Stimulated activated CD4-positive, alpha-beta T cell treated with anti-CD3 and anti-CD28 coated beads, TNF-alpha, amount 100 ng/mL, for 4 hours (primary cell): ENCODE results near the gene CCDC33.

Experiments used
- DNase-seq, 3 experiments: peaks; one replicate each; pipeline ENCODE4 v3.0.0-alpha.2; 2020; ENCODE audit warnings: low read depth in 3 of 3

CCDC33 gene

DNA sequence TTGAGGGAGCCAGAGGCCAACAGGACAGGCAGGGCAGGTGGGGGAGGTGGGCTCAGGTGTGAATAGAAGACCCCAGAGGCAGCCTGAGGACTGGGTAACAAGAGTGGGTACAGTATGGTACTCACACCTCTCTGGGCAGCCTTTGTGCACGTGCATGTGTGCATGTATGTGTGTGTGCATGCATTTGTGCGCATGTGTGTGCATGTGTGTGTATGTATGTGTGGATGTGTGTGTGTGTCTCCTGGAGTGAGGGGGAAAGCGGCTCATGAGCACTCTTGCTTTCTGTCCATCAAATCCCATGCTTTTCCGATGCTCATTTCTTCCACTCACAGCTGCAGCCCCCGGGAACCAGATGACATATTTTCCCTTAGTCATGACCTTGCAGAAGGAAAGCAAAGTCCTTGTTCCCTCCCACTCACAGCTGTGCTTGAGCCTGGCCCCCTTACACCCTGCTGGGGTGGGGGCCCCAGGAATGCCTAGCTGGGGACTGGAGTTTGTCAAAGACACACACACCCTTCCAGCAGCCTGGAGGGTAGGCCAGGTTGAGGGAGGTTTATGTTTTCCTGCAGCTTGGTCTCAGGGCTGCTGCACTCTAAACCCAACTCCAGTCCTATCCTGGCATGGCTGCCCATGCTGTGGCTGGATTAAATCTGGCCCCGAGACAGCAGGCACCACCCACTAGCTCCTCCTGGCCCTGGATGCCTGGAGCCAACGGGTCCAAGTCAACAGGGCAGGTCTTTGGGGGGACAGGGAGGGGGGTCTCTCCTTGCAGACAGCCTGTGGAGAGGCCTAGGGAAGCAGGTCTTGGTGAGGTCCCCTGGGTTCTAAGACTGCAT, 22.5 kb downstream of the CCDC33 start:
- no peak for DNase-seq

DNA sequence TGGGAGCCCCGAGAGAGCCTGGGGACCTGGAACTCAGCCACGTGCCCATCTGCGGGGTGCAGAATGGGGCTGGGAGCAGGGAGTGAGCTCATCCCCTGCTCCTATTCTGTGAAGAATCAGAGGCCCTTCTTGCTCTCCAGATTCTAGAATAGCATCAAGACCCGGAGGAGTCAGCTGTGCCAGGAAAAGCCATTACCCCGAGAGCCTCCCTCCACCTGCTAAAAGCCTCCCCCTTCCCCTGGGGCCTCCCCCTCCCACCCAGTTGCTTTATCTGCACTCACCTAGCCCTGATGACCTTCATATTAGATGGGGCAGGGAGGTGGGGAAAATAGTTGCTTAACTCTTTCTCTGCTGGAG, 23.1 kb downstream of the CCDC33 start:
- no peak for DNase-seq

DNA sequence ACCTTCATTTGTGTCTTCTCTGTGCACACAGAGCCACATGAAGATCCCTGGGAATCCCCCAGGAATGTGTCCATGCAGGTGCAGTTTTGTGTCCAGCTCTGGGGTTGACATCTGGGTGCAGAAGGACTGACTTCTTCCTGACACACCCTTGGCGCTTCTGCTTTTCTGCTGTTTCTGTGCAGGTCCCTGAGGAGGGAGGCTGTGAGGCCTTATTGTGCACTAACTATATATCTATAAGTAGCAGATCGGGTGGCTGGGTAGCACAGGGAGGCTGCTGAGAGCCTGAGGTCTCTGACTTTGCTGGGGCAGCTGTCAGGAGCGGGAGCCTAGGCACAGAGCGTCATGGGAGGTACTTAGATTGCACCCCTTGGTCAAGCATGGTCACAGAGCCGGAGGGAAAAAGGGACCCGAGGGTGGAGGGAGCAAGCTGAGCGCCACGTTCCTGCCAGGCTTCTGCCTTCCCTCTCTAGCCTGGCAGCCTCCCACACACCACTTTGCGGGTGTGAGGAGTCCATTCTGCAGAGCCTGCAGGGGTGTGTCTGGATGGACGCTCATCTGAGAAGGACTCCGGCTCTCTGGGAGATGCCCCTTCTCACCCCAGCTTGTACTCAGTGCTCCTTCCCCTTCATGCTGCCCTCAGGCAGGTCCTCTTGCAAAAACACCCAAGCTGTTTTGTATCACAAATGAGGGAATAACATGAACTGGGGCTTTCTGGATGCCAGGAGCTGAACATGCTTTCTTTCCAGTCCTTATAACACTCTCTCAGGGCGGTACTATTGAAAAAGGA, 23.9 kb downstream of the CCDC33 start:
- DNase-seq: no peak

DNA sequence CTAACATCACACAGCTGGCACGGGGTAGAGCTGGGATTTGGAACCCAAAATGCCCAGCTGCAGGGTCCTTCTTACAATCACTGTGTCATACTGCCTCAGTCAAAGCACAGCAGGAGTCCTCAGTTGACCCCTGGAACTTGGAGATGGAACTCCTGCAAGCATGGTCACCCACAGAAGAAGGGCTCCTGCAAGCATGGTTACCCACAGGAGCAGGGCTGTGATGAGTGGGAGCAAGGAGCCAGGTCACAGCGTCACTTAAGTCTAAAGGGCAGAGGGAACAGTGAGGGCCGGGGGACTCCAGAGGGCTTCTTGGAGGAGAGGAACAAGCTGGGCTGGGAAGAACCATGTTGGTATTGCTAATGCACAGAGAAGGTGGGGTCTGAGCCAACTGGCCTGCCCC, 24.9 kb downstream of the CCDC33 start:
- no peak for DNase-seq

DNA sequence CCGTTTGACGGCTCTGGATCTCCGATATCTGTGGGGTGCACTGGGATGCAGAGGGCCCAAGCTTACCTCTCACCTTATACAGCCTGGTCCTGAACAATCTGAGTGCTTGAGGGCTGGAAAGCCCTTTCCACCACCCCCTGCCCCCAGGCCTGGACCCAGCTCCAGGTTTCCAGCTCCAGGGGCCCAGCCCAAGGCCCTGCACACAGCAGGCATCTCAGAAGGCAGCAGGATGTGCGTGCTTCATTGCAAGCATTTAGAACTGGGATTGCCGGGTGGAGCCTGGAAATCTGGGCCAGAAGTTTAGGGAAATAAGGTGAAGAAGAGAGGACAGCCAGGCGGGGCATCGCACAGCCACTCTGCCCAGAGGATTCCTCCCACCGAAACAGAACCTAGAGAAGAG, 25.6 kb downstream of the CCDC33 start:
- no peak for DNase-seq

DNA sequence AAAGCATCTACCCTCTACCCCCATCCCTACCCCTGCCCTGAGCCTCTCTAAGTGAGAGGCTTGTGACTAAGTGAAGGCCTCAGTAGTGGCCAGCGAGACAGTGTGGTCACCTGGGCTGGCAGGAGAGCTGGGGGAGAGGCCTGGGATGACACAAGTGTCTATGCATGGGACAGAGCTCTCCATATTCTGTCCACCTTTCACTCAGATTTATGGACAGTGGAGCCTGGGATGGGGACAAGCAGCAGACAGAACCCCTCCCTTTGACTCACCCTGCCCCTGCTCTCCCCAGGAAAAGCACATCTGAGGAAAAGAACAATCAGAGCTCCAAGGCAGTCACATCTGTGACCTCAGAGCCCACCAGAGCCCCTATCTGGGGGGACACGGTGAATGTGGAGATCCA, 26.0 kb downstream of the CCDC33 start:
- DNase-seq: no peak

DNA sequence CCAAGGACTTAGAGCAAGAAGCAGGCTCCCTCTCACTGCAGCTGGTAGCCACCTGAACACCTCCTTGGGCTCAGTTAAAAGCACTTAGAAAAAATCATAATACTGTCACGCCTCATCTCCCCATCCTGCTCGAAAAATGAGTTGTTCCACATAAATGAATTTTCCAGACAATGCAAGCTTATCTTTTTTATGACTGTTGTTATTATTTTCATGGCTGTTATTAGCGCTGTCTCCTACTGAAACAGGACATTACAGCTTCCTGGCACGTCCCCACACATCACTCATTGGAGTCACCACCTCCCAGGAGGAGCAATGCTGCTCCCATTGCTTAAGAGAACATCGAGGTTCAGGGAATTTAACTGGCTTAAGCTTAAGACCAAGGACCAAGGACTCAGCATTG, 26.5 kb downstream of the CCDC33 start:
- no peak for DNase-seq

DNA sequence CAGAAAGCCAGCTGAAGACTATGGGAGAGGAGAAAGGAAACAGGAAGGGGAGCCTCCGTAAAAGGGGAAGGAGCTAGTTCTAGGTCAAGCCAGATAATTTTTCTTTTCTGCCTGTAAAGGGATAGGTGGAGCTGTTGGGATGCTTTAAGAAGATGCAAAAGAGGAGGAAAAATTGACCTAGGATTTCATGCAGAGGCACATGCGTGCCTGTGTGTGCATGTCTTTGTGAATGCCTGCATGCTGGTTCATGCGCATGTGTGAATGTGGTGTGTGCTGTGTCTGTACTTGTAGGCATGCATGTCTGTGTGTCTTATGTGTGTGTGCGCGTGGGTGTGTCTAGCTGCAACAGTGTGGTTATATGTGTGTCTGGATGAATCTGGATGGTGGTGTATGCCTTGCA, 27.3 kb downstream of the CCDC33 start:
- DNase-seq: no peak

DNA sequence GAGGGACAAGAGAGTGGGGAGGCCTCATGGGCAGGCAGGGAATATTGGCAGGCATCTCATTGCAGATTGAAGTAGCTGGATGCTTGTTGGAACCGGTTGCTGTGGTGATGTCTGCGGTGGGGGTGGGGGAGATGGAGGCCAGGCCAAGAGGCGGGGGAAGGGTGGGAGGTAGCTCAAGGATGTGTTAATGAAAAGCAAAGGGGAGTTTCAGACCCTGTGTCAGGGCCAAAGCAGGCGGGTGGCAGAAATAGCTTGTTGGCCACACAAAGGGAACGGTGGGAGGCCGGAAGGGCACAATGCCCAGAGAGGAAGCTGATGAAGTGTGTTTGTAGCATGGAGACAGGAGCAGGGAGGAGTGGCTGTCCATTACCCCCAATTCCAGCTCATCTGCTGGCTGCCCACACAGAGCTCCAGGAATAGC, 28.0 kb downstream of the CCDC33 start:
- DNase-seq: no peak

DNA sequence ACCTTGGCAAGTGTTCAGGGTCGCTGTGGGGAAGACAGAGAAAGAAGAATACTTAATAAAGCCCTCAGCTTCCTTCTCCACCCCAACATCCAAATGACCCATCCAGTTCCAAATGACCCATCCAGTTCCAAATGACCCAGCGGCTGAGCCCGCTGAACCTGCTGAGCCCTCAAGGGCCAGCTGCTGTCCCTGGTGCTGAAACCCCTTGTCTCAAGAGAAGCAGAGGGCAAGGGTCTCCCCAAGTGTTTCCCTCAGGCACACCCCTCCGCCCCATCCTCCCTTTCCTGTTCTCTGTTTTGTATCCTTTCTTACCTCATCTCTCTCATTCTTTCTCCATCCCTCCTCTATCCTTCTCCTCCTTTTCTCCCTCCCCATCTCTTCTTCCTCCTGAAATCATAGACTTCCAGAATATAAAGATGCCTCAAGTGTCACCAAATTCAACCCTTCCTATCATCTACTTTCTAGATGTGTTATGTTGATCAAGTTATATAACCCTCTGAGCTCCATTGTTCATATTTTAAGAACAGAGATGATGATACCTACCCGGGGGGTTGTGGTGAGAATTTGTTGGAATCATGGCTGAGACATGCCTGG, 29.0 kb downstream of the CCDC33 start:
- DNase-seq: no peak

DNA sequence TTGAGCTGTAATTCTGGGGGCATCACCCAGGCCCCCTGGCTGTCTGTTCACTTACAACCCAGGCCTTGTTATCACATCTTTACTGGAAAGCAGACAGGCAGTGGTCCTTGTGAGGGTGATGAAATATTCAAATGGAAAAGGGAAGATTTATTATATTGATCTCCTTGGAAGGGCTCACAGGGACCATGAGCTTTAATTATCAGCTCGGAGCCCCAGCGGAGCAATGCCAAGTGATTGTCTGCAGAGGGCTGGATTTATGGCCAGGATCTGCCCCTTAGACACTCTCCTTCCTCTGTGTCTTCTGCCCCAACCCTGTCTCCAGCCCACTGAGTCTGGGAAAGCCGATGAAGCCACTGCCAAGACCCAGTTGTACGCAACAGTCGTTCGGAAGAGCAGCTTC, 31.9 kb downstream of the CCDC33 start:
- DNase-seq: no peak

DNA sequence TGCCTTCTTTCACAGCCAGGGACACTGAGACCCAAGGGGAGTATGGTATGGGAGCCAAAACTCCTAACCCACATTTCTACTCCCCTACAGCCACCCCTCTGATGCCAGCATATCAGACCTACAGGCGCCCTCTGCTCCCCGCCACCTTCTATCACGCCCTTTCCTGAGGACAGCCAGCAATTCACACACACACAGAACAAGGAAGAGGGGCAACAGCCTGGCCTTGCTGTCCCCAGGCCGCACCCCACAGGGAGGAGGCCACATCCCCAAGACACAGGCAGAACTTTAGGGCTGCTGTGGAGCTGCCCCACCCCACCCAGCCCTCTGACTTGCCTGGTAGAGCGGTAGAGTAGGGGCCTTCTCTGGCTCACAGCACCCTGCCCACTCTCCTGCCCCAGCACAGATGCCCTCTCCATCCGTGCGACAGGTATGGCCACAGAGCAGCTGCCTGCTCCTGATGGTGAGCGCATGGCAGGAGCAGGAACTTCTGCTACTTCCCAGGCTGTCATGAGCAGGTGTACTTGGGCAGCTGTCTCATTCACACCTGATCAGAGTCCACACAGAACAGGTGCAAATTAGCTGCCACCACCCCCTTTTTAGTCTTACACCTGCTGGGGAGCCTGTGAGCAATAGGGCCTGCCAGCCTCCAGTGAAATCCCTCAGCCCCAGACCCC, 33.4 kb downstream of the CCDC33 start:
- DNase-seq: no peak

DNA sequence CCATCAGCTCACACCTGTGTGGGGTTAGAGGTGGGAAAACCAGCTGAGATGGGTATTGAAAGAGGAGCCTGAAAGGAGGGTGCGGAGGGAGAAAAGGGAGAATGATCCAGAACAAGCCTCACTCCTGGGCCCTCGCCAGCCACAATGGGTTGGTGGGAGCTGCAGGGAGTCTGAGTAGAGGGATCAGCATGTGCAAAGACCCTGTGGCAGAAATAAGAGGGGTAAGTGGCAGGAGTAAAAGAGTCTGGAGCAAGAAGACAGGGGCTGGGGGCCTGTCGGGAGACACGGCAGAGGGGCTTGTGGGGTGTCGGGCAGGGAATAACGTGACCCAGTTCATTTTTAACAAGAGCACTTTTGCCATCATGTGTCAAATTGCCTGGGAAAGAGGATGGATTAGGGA, 34.0 kb downstream of the CCDC33 start:
- no peak for DNase-seq

DNA sequence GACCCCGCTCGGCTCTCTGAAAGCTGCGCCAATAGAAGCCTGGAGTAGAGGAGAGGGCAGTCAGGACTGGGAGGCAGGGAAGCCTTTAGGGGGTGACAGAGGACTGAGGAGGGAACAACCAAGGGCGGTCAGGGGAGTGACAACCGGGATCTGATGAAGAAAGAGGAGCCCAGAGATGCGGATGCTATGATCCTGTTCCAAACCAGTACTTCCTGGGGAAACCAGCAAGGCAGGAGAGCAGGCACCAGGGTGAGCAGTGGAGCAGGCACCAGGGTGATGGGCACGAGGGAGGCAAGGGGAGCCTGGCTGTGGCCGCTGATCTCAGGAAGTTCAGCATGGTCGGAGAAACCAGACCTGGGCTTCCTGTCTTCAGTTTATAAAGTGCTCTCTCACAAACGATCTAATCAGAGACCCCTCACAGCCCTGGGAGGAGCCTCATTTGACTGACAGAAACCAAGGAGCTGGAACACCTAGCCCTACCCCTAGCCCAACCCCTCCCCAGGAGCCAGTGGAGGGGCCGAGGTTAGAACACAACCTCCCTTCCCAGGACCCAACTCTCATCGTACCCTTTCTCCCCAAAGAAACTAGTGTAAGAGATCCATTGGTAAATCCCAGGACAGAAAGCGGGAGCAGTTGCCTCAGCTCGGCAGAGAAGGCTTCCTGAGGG, 34.9 kb downstream of the CCDC33 start:
- DNase-seq: no peak

DNA sequence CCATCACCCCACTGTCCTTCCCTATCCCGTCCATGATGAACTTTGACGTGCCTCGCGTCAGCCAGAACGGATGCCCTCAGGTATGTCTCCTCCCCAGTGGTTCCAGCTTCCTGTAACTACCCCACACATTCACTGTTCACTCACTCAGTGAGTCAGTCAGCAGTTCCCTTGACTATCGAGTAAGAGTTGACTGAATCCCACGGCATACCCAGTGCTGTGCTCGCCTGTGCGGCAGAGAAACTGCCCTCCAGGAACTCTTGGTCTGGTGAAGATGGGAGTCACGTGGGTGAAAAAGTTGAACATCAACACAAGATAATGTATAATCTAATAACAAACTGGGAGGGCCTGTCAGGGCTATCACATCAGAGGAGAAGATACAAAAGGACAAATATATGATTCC, 36.7 kb downstream of the CCDC33 start:
- no peak for DNase-seq

DNA sequence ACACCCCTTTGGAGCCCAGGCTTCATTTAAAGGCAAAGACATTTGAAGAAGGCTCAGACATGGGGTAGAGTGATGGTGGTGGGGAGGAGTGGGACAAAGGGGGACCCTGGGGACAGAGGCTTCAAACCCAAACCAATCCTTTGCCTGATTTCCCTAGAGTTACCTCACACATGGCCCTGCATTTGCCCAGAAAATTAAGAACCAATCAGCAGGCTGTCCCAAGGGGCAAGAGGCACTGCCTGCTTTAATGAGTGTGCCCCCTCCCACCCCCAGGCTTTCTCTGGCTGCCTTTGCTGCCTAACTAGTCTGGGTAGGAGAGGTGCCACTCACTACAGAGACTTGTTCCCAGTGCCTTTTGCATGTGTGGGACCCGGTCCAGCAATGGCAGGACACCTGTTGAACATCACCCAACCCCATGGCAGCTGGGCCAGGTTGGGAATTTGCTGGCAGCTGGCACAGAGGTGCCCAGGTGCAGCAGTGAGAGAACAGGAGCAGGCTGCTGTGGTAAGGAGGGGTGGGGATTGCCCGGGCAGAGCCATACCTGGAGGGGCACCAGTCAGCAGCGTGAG, 38.4 kb downstream of the CCDC33 start:
- no peak for DNase-seq

DNA sequence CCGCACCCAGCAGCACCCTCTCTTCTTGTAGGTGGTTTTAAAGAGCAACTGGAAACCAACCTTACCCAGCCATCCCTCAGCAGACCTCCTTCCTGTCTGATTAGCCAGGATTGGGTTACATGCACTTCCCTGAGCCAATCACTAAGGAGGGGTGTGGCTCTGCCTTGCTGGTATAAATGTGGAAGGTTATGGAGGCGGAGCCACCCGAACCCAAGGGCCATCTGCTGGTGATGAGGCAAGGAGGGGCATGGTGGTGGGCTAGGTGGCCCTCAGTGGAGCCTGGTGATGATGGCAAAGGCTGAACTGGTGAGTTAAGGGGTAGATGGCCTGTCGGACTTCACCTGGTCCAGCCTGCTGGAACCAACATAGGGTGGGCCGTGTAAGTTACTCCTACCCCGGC, 39.8 kb downstream of the CCDC33 start:
- no peak for DNase-seq

DNA sequence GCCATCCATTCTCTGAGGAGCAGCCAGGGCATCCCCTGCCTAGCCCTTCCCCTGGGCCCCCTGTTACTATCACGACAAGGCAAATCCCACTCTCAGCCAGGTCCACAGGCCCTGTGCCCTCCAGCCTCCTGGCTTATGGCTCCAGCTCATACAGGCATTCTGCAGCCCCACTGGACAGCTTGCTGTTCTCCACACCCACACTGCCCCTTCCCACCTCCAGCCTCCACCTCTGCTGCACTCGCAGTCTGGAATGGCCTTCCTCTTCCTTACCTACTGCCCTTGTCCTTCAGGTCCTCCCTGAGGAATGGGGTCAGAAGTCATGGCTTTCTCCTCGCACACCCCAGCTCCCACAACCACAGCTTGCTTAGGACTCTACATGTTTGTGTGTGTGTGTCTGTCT, 40.4 kb downstream of the CCDC33 start:
- no peak for DNase-seq

DNA sequence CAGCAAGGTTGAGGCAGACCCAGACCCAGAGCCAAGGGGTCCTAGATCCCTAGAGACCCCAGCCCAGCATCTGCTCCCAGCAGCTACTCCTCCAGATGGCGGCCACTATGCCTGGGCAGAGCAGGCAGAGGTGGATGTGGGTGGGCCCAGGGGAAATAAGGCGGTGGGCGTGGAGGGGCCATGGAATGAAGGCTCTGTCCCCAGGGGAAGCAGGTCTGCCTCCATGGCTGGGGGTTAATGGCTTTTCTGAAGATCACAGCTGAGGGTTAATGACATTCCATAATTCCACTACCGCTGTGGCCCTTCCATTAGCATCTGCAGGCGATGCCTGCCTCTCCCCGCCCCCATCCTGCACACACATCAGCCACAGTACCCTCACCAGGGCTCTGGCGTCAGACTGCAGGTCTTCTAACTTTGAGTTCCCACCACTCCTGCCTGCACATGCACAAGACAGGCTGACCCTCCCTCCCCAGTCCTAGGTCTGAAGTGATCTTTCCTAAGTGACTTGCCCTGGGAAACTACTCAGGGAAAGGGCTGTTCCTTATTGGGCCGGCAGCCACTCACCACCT, 41.2 kb downstream of the CCDC33 start:
- no peak for DNase-seq

DNA sequence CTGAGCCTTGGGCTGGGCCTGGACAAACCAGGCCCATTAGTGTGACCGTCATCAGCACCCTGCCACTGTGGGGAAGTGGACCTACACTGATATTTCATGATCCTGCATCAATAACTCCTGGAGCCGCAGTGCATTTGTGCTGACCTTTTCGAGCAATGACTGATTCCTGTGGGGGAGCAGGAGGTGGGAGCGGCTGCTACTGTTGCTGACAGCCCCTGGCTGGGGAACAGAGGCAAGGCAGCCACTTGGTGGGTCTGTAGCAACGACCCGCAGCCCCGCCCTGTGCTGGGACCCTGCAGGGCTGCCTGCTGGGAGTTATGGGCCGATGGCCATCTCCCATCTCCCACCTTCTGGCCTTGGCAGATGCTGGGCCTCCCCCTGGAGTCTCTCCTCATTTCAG, 42.1 kb downstream of the CCDC33 start:
- DNase-seq: no peak
